ENCODE measurements around the gene MAMLD1. TPM values are rescaled to one million over a fixed set of nuclear protein-coding genes. Genes with fewer than 3 reads are reported as not detected.

The MAMLD1 gene
- total RNA-seq, 1 experiment from 2014 or later: 0.48 TPM

DNA sequence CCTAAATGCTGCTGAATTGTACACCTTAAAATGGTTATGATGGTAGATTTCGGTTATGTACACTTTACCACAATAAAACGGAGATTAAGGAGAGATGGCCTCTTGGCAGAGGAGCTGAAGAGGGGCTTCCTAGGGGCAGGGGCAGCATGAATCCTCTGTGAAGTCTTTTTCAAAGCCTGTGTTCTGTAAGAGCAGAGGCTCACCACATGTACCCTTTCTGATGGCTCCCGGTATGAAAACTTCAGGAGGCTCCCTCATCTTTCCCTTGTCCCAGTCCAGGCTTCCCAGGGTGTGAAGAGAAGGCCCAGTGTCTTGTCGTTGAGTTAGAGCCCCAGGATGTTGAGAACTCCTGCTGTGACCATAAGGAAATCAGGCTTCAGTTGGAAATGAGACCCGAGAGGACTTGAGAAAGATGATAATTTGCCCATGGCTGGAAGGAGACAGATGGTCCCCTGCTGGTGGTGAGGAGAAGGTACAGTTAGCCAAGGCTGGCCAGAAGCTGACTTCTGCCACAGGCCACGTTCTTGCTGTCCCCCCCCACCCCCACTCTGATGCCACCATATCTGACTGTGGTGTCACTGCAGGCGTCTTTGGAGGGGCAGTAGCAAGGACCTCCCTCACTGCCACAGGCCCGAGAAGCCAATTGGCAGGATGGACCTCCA, 173.5 kb downstream of the MAMLD1 start:
- Histone ChIP-seq H4K91ac (ENCODE audit: insufficient read length, low read depth, low read length) (no peak overlapping the region), H3K23me2 (ENCODE audit: insufficient read length, low read depth, low read length, poor library complexity, severe bottlenecking) (no peaks in the 10 kb centered on the region), H2BK12ac (ENCODE audit: insufficient read length, low read depth, low read length) (no peak overlapping the region), H3T11ph (ENCODE audit: low read length) (no peak overlapping the region), H3K4me1 (ENCODE audit: insufficient read depth, low read length) (no peaks in the 10 kb centered on the region), H2AFZ (ENCODE audit: low read length) (no peak overlapping the region), H2BK120ac (ENCODE audit: low read depth, low read length, poor library complexity, severe bottlenecking) (no peak overlapping the region), H3K23ac (ENCODE audit: insufficient read length, low read depth, low read length) (no peak overlapping the region), H4K5ac (ENCODE audit: insufficient read length, low read depth, low read length) (no peak overlapping the region), H2BK20ac (ENCODE audit: low read depth, low read length, poor library complexity, severe bottlenecking) (no peak overlapping the region), H3K27me3 (ENCODE audit: insufficient read depth, low read length) (no peaks in the 10 kb centered on the region), H3K18ac (ENCODE audit: insufficient read length, low read depth, low read length) (no peak overlapping the region), H3K9ac (ENCODE audit: extremely low read depth, insufficient read length, low read length) (no peak overlapping the region), H3K4ac (ENCODE audit: low read depth, low read length) (no peak overlapping the region), H3K56ac (ENCODE audit: insufficient read length, low read depth, low read length) (no peak overlapping the region), H4K8ac (replicated peaks; ENCODE audit: insufficient read length, low read depth, low read length) (no peak overlapping the region), H2AK5ac (ENCODE audit: insufficient read length, low read length) (no peak overlapping the region), H3K27ac (ENCODE audit: insufficient read length, low read depth, low read length) (no peak overlapping the region), H3K9me3 (ENCODE audit: control insufficient read depth, low read depth, low read length) (peaks cover 9% of the 10 kb centered on the region), H3K79me1 (ENCODE audit: insufficient read depth, low read depth, low read length, poor library complexity, severe bottlenecking) (no peaks in the 10 kb centered on the region), H2BK5ac (ENCODE audit: insufficient read length, low read length) (no peak overlapping the region), H4K20me1 (ENCODE audit: control insufficient read depth, insufficient read depth, insufficient read length) (no peaks in the 10 kb centered on the region), H2BK15ac (ENCODE audit: low read depth, low read length) (no peak overlapping the region), H3K14ac (ENCODE audit: insufficient read depth, low read length) (no peak overlapping the region), H3K4me2 (ENCODE audit: insufficient read depth, insufficient read length, low read length) (no peak overlapping the region), H3K79me2 (ENCODE audit: insufficient read depth, low read length) (no peaks in the 10 kb centered on the region)
- H3K4me3 Mint-ChIP-seq: no peak overlapping the region
- TF ChIP-seq, protein P1, sequence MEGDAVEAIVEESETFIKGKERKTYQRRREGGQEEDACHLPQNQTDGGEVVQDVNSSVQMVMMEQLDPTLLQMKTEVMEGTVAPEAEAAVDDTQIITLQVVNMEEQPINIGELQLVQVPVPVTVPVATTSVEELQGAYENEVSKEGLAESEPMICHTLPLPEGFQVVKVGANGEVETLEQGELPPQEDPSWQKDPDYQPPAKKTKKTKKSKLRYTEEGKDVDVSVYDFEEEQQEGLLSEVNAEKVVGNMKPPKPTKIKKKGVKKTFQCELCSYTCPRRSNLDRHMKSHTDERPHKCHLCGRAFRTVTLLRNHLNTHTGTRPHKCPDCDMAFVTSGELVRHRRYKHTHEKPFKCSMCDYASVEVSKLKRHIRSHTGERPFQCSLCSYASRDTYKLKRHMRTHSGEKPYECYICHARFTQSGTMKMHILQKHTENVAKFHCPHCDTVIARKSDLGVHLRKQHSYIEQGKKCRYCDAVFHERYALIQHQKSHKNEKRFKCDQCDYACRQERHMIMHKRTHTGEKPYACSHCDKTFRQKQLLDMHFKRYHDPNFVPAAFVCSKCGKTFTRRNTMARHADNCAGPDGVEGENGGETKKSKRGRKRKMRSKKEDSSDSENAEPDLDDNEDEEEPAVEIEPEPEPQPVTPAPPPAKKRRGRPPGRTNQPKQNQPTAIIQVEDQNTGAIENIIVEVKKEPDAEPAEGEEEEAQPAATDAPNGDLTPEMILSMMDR (conservative IDR thresholded peaks at IDR 0.05): peak; percentile 41; the same call in 2 of the 3 replicates
- DNase-seq: no peak
- no CpG with 5 or more reads among the region's 8 CpGs for WGBS (ENCODE audit: extremely low coverage, insufficient read length, low lambda C conversion rate)
- H3K9me3 Mint-ChIP-seq: peaks cover 75 to 82% of the 10 kb centered on the region in 2 experiments
- H3K36me3 Mint-ChIP-seq (ENCODE audit: insufficient read depth in 1 of 3, low read depth in 3 of 3): peaks cover 0 to 3% (median 3%) of the 10 kb centered on the region in 3 experiments; a peak in 1 of 7 replicates
- H3K4me1 Mint-ChIP-seq: no peaks in the 10 kb centered on the region
- H3K27ac Mint-ChIP-seq: no peak overlapping the region
- peaks cover 12% of the 10 kb centered on the region for H3K27me3 Mint-ChIP-seq (ENCODE audit: low read depth)
